ENCODE data around the gene GPR137.
"Not testable (repeated sequence)": the region's sequence is repeated elsewhere in the genome, so short reads cannot be mapped to it uniquely, and the experiment has no call there.

Gene GPR137, protein sequence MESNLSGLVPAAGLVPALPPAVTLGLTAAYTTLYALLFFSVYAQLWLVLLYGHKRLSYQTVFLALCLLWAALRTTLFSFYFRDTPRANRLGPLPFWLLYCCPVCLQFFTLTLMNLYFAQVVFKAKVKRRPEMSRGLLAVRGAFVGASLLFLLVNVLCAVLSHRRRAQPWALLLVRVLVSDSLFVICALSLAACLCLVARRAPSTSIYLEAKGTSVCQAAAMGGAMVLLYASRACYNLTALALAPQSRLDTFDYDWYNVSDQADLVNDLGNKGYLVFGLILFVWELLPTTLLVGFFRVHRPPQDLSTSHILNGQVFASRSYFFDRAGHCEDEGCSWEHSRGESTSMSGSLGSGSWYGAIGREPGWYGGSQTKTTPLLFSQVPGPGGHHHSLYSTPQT

DNA sequence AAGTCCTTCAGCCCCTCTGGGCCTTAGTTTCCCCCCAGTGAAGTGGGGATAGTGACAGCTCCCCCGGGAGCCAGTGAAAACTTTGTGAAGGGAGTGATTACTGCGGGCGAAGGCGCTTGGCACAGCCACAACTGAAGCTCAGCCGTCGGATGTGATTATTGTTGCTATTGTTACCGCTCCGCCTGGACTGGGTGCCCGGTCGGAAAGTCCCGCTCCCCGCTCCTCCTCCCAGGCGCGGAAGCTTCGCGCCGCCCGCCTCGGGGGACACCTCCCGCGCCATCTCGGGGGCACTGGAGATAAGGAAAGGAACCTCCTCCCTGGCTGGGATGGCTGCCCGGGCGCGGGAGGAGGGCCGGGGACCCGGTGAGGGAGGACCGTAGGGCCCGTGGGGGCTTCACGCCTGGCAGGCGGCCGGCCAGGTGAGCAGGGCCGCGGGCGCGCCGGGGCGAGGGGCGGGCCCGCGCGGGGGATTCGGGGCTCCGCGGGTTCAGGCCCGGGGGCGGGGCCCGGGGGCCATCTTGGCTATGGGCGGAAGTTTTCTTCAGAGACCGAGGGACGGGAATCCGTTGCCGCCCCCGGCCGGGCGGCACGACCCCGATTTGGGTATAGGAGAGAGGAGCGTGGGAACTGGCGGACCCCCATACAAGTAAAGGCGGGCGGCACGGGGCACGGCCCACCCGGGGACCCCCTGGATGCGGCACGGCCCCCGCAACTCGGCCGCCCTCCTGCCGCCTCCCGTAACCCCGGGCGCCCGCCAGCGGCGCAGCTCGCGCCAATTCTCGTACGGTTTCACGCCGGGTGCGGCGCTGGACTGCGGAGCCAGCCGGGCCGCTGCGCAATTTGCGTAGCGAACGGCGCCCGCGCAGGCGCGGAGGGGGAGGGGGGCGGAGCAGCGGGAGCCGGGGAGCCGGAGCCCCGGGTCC lies at the start of gene GPR137:
Gene GPR137, plus strand, starts transcription at position 887 of the 923 bp plus-strand sequence. CDS start 677 bp downstream, outside the sequence.
- peak; percentile 76 for FAIRE-seq
- peak; percentile 83 for DNase-seq (ENCODE audit: extremely low spot score, insufficient read length, low read depth)

DNA sequence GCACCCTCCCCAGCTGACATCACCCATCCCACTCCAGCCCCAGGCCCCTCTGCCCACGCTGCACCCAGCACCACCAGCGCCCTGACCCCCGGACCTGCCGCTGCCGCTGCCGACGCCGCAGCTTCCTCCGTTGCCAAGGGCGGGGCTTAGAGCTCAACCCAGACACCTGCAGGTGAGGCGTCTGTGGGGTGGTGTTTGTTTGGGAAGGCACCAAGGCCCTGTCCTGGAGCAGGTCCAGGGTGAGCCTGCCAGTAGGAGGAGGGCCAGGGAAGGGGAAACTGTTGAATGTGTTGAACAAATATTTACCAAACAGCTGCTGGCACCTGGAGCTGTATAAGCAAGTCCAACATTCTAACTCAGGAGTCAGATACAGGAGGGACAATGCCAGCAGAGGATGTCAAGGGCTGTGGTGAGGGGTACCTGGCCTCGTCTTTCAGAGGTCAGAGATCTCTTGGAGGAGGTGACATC lies 48.1 kb upstream of the GPR137 start:
- DNase-seq (ENCODE audit: extremely low spot score, insufficient read length, low read depth) (no peak), FAIRE-seq (no peak)

GRCh38 chr11:64238076-64238475 lies 47.6 kb upstream of the GPR137 start:
- FAIRE-seq = no peak

GRCh38 chr11:64238999-64239398 lies 46.6 kb upstream of the GPR137 start:
- FAIRE-seq (no peak), DNase-seq (ENCODE audit: extremely low spot score, insufficient read length, low read depth) (no peak)

More at GRCh38 chr11:64238076-64238475, 47.6 kb upstream of the GPR137 start:
- DNase-seq (ENCODE audit: extremely low spot score, insufficient read length, low read depth) = no peak

- no peak for DNase-seq (ENCODE audit: extremely low spot score, insufficient read length, low read depth)
- FAIRE-seq = peak; percentile 61
Observed at GRCh38 chr11:64239662-64240434, 45.8 kb upstream of the GPR137 start.

DNA sequence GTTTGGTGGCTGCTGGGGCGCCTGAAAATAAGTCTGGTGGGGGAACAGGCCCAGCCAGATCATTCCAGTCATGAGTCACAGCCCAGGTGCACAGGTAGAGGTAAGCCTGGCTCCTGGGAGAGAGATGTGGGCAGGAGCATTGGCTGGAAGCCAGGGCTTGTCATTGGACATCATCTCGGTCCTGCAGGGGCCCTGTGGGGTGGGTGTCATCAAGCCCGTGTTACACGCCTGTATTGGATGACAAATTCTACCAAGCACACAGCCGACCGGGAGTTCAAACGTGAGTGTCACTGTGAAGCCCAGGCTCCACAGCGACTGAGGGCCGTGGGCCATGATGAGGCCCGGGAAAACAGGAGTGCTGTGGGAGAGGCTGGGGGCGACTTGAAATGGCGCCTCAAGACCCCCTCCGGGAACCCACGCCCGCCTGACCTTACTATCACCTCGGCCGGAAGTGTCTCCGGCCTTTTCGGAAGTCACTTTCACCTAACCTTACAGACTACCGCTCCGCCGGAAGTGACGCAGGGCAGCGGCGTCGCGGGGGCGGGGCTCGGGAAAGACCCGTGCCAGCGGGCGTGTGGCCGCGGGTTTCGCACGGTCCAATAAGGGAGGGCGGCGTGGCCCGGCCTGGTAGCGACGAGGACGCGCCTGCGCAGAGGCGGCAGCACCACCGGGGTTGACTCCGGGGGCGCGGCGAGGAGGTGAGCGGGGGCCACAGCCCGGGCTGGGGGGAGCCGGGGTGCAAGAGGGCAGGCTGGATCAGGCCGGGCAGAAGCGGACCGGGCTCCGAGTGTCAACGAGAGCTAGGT lies 45.0 kb upstream of the GPR137 start, which contains the start of gene FKBP2:
Gene FKBP2, plus strand, starts transcription at position 661 of the 806 bp plus-strand sequence. CDS start 1,293 bp downstream, outside the sequence.
- FAIRE-seq = peak; percentile 91
- DNase-seq (ENCODE audit: extremely low spot score, insufficient read length, low read depth) = peak; percentile 88

GRCh38 chr11:64241241-64241490 lies 44.5 kb upstream of the GPR137 start:
- peak; percentile 81 for DNase-seq (ENCODE audit: extremely low spot score, insufficient read length, low read depth)

GRCh38 chr11:64241491-64242374 lies 43.9 kb upstream of the GPR137 start:
- DNase-seq (ENCODE audit: extremely low spot score, insufficient read length, low read depth) (no peak), FAIRE-seq (no peak)

More at GRCh38 chr11:64241241-64241490, 44.5 kb upstream of the GPR137 start:
- no peak for FAIRE-seq

- DNase-seq (ENCODE audit: extremely low spot score, insufficient read length, low read depth) = no peak
- no peak for FAIRE-seq
Observed at GRCh38 chr11:64243236-64243854, 42.3 kb upstream of the GPR137 start.

DNA sequence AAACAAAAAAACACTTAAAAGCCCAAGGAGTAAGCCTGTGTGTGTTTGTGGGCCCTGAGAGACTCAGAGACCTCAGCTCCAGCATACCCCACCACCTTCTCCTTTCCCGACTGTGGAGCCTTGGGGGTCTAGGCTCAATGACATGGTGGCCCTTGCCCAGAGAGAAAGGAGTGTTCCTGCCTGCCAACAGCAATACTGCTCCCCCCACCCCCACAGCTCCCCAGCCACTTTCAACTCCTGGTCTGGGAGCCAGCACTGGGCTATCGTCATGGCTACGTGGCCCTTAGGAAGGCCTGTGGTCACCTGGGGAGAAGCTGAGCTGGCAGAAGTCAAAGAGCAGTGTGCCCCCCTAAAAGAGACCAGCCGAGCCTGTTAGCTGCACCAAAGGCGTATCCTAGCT lies 41.5 kb upstream of the GPR137 start:
- FAIRE-seq = no peak
- no peak for DNase-seq (ENCODE audit: extremely low spot score, insufficient read length, low read depth)

DNA sequence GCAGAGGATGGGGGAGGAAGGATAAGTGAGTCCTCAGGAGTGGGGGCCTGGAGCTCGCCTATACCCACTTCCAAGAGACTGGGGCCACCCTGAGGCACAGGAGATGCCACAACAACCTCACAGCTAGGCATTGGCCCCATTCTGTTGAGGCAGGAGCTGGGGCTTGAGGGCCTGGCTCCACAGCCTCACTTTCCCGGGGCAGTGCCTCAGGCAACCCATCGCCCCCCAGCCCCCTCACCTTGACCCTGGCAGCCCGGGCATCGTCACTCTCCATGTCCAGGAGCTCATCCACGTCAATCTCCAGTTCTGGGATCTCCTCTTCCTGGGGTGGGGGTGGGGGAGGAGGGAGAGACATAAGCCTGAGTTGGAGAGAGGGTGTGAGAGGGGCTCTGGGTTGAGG lies 40.7 kb upstream of the GPR137 start:
- DNase-seq (ENCODE audit: extremely low spot score, insufficient read length, low read depth) (no peak), FAIRE-seq (no peak)

- FAIRE-seq = no peak
Observed at GRCh38 chr11:64245401-64245796, 40.2 kb upstream of the GPR137 start.

DNA sequence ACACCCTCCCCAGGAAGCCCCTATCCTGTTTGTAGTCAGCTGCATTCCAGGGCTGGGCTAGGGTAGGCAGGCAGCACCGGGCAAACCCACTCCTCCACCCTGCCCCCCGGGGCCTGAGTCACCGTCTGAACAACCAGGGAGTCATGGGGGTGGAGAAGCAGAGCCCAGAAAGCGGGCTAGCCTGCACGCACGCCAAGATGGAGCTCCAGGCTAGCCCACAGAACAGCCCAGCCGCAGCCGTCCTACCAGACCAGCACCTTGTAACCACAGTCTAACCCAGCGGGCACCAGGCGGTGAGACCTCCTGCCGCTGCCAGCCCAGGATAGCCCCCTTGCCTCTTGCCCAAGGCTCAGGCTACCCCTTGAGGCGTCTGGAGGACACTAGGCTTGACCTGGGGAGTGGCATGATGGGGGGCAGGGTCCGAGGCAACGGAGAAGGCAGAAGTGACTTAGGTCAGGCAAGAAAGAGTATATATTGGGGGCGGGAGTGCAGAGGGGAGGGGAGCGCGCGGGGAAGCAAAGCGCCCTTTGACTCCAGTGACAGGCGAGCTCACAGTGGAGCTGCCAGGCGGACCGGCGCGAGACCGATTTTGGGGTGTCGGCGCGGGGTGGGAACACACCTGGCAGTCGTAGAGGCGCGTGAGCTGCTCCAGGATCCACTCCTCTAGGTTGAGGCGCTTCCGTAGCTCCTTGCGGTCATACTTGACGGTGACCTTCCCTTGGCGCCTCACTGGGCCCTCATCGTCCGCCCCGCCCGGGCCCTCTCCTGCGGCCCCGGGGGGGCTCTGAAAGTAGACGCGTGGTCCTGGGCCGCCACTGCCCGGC lies 39.6 kb upstream of the GPR137 start:
- no peak for DNase-seq (ENCODE audit: extremely low spot score, insufficient read length, low read depth)
- FAIRE-seq = no peak

More at GRCh38 chr11:64245401-64245796, 40.2 kb upstream of the GPR137 start:
- no peak for DNase-seq (ENCODE audit: extremely low spot score, insufficient read length, low read depth)

GRCh38 chr11:64246621-64246870 lies 39.1 kb upstream of the GPR137 start:
- not testable (repeated sequence) for DNase-seq (ENCODE audit: extremely low spot score, insufficient read length, low read depth); FAIRE-seq

DNA sequence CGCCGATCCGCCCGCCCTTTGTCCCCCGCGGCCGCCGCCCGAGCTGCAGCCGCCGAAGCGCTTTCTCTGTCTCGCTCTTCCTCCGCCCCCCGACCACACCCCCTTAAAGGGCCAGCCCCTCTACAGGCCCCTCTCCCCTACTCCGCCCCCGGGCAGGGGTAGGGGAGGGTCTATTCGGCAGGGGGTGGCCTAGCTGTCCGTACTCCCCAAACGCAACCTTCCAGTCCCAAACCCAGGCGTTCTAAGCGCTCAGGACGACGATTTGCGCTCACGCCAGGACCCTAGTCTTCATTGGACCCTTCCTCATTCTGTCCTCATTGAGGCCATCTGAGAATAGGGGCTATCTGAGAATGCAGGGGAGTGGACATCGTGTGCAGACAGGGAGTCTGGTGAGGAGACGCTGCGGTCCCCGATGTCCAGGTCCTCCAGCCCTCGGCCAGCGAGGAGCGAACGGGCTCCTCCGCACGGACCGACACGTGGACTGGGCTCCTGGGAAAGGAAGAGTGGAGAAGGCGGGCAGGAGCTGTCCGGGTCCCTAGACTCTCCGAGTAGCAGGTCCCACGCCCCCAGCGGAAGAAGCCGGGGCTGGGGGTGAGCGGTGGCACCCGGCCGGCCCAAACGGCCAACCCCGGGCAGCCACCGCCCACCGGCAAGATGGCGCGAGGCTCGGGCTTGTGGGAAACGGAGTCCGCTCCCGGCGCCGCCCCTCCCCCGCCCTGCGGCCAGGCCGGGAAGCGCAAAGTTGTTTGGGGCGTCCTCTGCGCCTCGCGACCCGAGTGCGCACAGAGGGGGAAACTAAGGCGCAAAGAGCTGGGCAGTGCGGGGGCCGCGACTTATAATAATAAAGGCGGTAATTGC lies 38.5 kb upstream of the GPR137 start, which contains the start of gene PPP1R14B:
Gene PPP1R14B, minus strand, starts transcription at position 73 of the 858 bp plus-strand sequence. CDS start 270 bp downstream, outside the sequence.
- FAIRE-seq (peak; percentile 5), DNase-seq (ENCODE audit: extremely low spot score, insufficient read length, low read depth) (no peak)

Data from GM18507 (cell line).